NCI-H2081 (cell line): ENCODE results near the gene AGXT2.
"Not testable (repeated sequence)": the region's sequence is repeated elsewhere in the genome, so short reads cannot be mapped to it uniquely, and the experiment has no call there.

Experiments used
- DNase-seq, 2 experiments: peaks; one replicate each; lab custom pipeline; 2025; lab: John Stamatoyannopoulos, UW

The AGXT2 gene

GRCh38 chr5:35050541-35051126 lies 2.9 kb upstream of the AGXT2 start:
- DNase-seq = no peak

- no peak for DNase-seq
Measured at GRCh38 chr5:35048910-35049309, 1.2 kb upstream of the AGXT2 start.

DNA sequence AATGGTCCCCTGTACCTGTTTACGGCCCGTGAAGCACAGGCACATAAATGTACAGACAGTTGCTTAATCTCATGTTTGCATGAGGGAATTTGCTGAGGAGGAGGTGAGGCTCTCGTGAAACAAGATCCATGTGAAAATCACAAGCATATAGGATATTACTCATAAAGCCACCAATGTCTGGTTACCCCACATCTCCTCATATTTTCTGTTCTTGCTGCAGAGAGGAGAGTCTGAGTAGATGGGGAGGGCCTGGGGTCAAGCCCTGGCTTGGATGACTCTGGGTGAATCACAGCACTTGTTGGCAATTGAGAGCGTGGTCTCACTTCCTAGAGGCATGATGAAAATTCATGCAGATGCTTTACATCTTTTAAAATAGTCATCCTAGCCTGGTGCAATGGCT lies 975 bp downstream of the AGXT2 start:
- DNase-seq = no peak

- DNase-seq = no peak
Measured at GRCh38 chr5:35045280-35045679, 2.5 kb downstream of the AGXT2 start.

- DNase-seq = no peak
Measured at GRCh38 chr5:35044649-35045048, 3.1 kb downstream of the AGXT2 start.

DNA sequence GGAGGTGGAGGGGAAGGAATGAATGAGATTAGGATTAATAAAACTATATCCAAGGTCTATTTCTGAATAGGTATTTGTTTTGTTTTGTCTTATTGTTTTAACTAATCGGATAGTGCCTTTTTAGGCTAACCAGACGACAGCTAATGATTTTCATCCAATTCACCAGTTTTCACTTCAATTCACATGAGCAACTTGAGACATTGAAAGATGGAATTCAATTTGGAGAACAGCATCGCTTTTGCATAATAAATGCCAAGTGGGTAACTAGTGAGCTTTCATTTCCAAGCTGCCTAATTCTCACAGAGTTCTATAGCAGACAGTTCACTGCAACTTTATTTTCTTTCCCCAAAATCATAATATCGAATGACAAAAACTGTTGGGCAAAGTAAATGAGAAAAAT lies 5.0 kb downstream of the AGXT2 start:
- no peak for DNase-seq

GRCh38 chr5:35041261-35041660 lies 6.5 kb downstream of the AGXT2 start:
- no peak for DNase-seq

GRCh38 chr5:35038891-35039290 lies 8.9 kb downstream of the AGXT2 start:
- no peak for DNase-seq

GRCh38 chr5:35036536-35036935 lies 11.2 kb downstream of the AGXT2 start:
- no peak for DNase-seq

DNA sequence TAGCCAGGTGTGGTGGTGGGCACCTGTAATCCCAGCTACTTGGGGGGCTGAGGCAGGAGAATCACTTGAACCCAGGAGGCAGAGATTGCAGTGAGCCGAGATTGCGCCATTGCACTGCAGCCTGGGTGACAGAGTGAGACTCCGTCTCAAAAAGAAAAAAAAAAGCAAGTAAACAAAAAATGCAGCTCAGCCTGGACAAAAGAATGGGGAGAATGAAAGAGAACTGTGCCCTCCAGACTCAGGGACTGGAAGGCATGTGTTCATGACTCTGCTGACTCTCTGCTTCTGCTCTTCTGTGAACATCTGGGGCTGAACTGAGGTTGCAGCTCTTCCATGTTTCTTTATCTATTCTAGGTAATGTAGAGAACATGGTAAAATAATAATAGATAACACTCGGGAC lies 11.8 kb downstream of the AGXT2 start:
- not testable (repeated sequence) for DNase-seq

DNA sequence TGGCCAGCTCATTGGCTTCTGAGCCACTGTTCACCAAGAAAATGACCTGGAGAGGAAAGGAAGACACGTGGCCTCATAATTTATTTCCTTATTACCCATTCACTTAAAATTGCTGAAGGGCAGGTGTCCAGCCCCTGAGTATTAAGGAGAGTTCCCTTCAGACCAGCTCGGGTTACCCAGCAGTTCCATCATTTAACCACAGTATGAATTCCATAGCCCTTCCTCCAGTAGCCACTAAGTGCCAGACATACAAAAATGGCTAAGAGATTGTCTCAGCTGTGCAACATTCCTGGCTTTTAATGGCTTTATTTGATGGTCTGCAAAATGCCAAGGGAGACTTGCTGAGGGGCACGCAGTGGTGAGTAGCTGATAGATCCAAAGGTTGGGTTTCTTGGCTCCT lies 12.5 kb downstream of the AGXT2 start:
- no peak for DNase-seq

- DNase-seq = no peak
Measured at GRCh38 chr5:35032356-35032755, 15.4 kb downstream of the AGXT2 start.

DNA sequence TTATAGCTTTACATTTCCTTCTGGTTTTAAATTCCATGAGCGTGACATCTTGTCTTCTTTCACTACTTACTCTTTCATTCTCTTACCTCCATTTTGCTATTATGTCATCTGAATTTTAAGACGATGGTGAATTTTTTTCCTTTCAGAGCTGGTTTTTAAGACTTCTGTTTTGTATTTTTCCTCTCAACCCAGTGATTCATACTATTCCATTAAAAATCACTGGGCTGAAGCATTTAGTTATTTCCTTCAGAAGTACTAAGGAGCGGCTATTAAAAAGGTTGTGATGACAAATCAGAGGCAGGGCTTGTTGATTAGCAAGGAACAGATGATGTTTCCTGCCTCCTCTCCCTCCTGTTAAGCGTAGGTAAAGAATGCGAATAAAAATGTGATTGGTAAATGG lies 16.5 kb downstream of the AGXT2 start:
- no peak for DNase-seq

- DNase-seq = no peak
Measured at GRCh38 chr5:35030426-35031100, 17.2 kb downstream of the AGXT2 start.

DNA sequence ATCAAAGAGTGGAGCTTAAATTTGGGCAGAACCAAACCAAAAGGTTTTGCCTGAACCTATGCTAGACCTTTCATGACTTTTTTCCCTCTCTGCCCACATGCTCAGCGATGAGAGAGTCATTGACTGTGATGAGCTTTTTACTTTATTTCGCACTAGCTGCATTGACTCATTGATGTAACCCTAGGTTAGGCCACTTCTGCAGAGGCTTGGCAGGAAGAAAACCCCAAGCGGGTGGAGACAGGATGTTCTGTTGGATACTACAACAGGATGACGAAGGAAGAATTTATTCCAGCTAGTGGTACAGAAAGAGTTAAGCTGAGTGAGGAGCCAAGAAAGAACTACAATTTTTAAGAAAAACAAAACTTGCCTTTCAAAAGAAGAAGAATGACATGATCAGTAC lies 18.4 kb downstream of the AGXT2 start:
- no peak for DNase-seq

- no peak for DNase-seq
Measured at GRCh38 chr5:35026941-35027340, 20.8 kb downstream of the AGXT2 start.

DNA sequence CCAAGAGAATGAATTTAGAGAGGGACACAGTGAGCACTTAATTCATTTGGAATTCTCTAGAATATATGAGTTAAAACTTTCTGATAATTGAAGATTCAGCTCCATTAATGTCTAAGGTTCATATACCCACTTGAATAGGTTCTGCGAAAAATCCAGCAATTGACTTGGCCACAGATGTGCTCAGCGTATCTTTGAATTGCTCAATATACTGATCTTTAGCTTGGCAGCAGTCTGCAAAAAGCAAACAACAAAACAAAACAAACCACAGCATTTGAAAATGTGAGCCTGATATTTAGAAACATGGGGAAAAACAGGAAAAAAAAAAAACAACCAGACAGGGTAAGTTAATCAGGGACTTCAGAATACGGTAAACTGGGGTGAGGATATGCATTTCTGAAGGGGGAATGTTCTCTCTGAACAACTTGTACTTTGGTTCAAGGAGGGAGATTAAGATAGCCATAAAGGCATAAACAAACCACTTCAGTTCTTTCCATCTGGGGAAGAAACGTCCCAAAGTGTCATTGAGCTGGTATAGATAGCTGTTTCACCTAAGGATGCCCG lies 21.4 kb downstream of the AGXT2 start:
- no peak for DNase-seq

GRCh38 chr5:35024911-35025510 lies 22.7 kb downstream of the AGXT2 start:
- no peak for DNase-seq

DNA sequence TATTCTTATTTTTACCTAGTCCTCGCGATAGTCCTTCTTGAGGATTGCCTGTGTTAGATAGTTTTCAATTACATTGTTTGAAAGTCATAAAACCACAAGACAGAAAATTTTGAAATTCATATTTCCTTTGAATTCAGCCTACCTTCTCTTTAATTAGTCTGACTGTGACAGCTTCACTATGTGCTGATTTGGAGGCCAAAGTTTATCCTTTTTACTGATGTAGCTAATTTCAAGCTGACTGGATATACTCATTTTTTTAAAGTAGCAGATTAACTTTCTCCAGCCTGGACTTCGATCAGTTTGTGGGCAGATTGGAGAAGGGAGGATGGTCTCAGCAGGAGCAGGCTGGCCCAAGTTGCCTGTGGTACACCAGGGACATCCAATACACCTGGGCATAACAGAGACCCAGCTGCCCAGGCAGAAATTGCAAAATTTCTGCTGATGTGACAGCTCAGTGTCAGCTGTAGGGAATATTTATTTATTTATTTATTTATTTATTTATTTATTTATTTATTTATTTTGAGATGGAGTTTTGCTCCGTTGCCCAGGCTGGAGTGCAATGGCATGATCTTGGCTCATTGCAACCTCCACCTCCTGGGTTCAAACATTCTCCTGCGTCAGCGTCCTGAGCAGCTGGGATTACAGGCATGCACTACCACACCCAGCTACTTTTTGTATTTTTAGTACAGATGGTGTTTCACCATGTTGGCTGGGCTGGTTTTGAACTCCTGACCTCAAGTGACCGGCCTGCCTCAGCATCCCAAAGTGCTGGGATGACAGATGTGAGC lies 24.2 kb downstream of the AGXT2 start:
- DNase-seq = no peak

- no peak for DNase-seq
Measured at GRCh38 chr5:35016174-35017051, 31.3 kb downstream of the AGXT2 start.

- DNase-seq = no peak
Measured at GRCh38 chr5:35015063-35015462, 32.7 kb downstream of the AGXT2 start.

GRCh38 chr5:35012796-35013195 lies 35.0 kb downstream of the AGXT2 start:
- DNase-seq = no peak
